ENCODE measurements around the gene PROZ.

Gene PROZ

GRCh38 chr13:113142876-113143275, 15.6 kb upstream of the PROZ start:
- no peak for DNase-seq

DNA sequence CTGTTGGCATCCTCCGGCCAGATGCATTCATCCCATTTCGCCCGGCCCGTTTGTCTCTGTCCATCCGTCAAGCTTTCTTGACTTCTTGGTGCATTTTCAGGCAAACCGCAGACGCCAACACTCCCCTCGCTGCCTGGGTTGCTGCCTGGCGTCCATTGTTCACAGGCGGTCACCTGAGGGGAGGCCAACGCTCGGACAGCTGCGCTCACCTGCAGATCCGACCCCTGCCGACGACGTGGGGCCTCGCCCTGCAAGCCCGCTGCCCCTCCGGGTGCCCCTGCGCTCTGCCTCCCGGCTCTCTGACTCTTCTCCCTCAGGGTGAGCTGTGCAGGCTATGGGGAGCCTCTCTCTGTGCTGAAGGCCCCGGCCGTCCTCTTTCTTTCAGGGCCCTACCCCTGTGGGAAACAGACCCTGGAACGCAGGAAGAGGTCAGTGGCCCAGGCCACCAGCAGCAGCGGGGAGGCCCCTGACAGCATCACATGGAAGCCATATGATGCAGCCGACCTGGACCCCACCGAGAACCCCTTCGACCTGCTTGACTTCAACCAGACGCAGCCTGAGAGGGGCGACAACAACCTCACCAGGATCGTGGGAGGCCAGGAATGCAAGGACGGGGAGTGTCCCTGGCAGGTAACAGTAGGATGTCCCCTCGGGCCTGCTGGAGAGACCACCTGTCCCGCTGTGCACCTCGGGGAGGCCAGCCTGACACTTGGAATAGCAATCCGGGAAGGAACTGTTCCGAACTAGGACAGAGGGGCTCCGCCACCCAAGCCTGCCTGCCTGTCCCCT, 14.8 kb upstream of the PROZ start:
- DNase-seq: no peak

- DNase-seq: no peak
Observed at GRCh38 chr13:113144255-113144629, 14.2 kb upstream of the PROZ start.

GRCh38 chr13:113145496-113145895, 13.0 kb upstream of the PROZ start:
- peak; percentile 54 for DNase-seq

GRCh38 chr13:113145911-113146598, 12.4 kb upstream of the PROZ start:
- no peak for DNase-seq

GRCh38 chr13:113146750-113147149, 11.7 kb upstream of the PROZ start:
- no peak for DNase-seq

GRCh38 chr13:113147206-113147605, 11.2 kb upstream of the PROZ start:
- DNase-seq: no peak

- no peak for DNase-seq
Observed at GRCh38 chr13:113148407-113148806, 10.0 kb upstream of the PROZ start.

DNA sequence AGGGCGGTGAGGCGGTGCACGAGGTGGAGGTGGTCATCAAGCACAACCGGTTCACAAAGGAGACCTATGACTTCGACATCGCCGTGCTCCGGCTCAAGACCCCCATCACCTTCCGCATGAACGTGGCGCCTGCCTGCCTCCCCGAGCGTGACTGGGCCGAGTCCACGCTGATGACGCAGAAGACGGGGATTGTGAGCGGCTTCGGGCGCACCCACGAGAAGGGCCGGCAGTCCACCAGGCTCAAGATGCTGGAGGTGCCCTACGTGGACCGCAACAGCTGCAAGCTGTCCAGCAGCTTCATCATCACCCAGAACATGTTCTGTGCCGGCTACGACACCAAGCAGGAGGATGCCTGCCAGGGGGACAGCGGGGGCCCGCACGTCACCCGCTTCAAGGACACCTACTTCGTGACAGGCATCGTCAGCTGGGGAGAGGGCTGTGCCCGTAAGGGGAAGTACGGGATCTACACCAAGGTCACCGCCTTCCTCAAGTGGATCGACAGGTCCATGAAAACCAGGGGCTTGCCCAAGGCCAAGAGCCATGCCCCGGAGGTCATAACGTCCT, 9.4 kb upstream of the PROZ start:
- DNase-seq: no peak

- no peak for DNase-seq
Observed at GRCh38 chr13:113149711-113150549, 8.5 kb upstream of the PROZ start.

- DNase-seq: no peak
Observed at GRCh38 chr13:113150550-113151365, 7.7 kb upstream of the PROZ start.

GRCh38 chr13:113151745-113152690, 6.4 kb upstream of the PROZ start:
- DNase-seq: no peak

GRCh38 chr13:113152691-113152983, 5.8 kb upstream of the PROZ start:
- DNase-seq: no peak

- DNase-seq: no peak
Observed at GRCh38 chr13:113152984-113153809, 5.3 kb upstream of the PROZ start.

GRCh38 chr13:113153810-113154748, 4.4 kb upstream of the PROZ start:
- DNase-seq: peak; percentile 73

DNA sequence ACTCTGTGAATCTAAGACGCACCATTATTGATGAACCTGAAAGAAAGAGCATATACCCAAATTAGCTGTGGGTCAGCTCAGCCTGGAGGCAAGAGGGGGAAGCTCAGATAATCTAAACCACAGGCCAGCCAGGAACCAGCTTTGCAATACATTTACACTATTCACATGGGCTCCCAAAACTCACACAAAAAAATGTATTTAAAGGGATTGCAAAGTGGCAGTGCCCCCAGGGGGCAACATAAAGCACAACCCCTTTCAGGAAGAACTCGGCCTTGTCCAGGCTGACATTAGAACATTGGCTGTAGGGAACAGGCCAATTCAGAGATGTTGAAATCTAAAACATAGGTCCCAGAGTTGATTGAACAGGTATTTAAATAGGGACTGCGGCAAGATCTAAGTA, 3.2 kb upstream of the PROZ start:
- DNase-seq: no peak

DNA sequence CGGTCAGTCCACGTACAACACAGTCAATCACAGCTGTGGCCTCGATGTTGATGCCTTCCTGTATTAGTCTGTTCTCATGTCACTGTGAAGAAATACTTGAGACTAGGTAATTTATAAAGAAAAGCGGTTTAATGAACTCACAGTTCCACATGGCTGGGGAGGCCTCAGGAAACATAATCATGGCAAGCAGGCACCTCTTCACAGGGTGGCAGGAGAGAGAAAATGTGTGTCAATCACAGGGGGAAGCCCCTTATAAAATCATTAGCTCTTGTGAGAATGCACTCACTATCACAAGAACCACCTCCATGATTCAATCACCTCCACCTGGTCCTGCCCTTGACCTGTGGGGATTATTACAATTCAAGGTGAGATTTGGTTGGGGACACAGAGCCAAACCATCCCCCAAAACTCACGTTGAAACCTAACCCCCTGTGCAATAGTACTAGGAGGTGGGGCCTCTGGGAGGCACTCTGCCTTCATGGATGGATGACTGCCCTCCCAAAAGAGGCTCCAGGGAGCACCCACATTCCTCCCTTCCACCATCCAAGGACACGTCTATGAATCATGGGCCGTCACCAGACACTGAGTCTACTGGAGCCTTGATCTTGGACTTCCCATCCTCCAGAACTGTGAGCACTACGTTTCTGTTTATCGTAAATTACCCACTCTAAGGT, 2.3 kb upstream of the PROZ start:
- no peak for DNase-seq

DNA sequence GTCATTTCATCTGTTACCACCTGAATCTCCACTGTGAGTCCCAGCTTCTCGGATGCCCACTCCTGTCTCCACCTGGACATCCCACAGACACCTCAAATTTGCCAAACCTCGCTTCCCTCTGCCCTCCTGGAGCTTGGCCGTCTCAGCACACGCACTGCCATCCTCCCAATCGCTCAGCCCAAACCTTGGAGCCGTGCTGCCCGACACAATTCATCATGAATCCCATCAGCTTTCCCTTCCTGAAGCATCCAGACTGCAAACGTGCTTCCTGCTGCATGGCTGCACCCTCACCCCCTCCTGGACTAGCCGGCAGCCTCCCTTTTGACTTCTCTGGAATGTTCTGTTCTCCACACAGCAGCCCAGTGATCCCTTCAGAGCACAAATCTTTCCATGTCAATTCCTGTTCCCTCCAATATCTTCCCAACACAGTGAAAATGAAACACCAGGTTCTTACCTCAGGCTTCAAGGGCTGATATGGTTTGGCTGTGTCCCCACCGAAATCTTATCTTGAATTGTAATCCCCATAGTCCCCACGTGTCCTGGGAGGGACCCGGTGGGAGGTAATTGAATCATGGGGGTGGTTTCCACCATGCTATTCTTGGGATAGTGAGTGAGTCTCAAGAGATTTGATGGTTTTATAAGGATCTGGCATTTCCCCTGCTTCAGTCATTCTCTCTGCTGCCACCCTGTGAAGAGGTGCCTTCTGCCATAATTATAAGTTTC, 1.1 kb upstream of the PROZ start:
- no peak for DNase-seq
